Activated naive CD4-positive, alpha-beta T cell treated with anti-CD3 and anti-CD28 coated beads, Interleukin-2, amount 50 U/mL, for 72 hours (primary cell): ENCODE measurements around the gene LSM14B. TPM values are rescaled to one million over a fixed set of nuclear protein-coding genes. Genes with fewer than 3 reads are reported as not detected.
A peak's percentile ranks its signal among the peaks of the same experiment; 100 is the strongest.

Source experiments
- ATAC-seq, 2 donors: fragments of 150-1000 bp; cut with Tn5 transposase; 2 replicates each; pipeline ENCODE4 v1.10.0; 2021; ENCODE audit warnings: mild to moderate bottlenecking in 2 of 2, moderate library complexity in 2 of 2
- DNase-seq, 2 donors: peaks; one replicate each; pipeline ENCODE4 v3.0.0; 2021 to 2022; ENCODE audit warnings: low spot score in 2 of 2
- H3K27ac Mint-ChIP-seq, 2 donors: one replicate each; pipeline ENCODE4 v1.8.0; 2022; ENCODE audit warnings: mild to moderate bottlenecking in 2 of 2, mixed read lengths in 2 of 2
- H3K36me3 Mint-ChIP-seq, 2 donors: one replicate each; pipeline ENCODE4 v1.8.0; 2022; ENCODE audit warnings: mixed read lengths in 2 of 2
- H3K9me3 Mint-ChIP-seq, 2 donors: one replicate each; pipeline ENCODE4 v1.8.0; 2022; ENCODE audit warnings: mixed read lengths in 2 of 2
- total RNA-seq, 2 donors: library from RNA; stranded (reverse); gene quantifications; one replicate each; pipeline ENCODE4 v1.2.3, GENCODE V29; 2022

Gene LSM14B
- total RNA-seq, 2 donors from 2014 or later, result 34.3 to 35.6 TPM

DNA sequence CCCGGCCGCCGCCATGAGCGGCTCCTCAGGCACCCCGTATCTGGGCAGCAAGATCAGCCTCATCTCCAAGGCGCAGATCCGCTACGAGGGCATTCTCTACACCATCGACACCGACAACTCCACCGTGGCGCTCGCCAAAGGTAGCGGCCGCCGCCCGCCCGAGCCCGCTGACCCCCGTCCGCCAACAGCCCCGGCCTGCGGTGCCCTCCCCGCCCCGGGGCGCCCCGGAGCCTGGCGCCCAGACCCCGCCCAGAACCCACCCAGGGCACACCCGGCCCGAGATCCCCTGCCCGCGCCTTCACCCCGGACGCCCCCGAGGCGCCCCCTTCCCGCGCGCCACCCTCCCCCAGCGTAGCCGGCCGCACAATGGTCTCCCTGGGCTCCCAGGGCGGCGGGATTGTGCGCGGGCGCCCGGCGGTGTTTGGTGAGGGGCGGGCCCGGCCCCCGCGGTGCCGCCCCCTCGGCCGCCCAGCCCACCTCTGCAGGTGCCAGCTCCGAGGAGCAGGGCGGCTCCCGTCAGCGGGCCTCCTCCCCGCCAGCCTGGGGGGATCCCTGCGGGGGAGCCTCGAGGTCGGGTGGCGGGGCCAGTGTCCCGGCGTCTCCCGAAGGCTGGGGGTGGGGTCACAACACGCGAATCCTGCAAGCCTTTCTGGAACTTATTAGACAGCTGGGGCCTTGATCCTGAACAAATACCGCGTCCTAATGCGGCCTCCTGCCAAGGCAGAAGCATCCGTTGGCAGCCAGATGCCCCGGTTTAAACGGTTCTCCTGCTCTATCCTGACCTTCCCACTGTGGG lies 577 bp downstream of the LSM14B start:
- peak in 1 of 2 donors; percentile 14 for ATAC-seq
- no peaks in the 10 kb centered on the region for H3K9me3 Mint-ChIP-seq
- peak overlapping the region; percentile 65 to 88 for H3K27ac Mint-ChIP-seq
- DNase-seq, result peak; percentile 39 to 68
- peaks cover 11 to 18% of the 10 kb centered on the region in 2 donors for H3K36me3 Mint-ChIP-seq

DNA sequence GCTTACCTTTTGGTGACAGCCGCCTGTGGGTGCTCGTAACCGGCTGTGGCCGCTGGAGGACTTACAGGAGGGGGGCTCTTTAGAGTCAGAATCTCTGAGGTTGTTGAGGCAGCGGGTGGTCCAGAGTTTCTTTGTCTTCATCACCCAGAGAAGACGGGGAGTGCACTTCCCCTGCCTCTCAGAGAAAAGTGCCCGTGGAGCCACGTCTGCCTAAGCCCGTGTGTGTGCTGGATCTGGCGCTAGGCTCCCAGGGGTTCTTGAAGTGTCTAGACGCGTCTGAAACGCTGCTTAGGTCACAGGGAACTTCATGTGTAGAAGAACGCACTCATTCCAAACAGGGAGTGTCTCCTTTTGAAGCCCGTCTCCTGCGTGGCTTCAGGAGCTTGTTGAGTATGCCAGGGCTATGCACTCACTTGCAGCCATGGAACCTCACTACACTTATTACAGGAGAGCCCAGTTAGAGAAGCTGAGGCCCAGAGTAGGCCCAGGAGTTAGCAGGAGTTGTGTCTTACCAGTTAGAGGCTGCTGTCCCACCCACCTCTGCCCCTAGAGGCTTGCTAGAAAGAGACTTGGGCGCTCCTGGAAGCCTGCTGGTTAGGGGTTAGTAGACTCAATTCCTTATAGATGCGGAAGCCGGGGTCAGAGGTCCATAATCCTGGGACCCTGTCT lies 1.3 kb downstream of the LSM14B start:
- H3K27ac Mint-ChIP-seq, result peak overlapping the region; percentile 65 to 88
- peaks cover 16 to 18% of the 10 kb centered on the region in 2 donors for H3K36me3 Mint-ChIP-seq
- DNase-seq, result no peak

DNA sequence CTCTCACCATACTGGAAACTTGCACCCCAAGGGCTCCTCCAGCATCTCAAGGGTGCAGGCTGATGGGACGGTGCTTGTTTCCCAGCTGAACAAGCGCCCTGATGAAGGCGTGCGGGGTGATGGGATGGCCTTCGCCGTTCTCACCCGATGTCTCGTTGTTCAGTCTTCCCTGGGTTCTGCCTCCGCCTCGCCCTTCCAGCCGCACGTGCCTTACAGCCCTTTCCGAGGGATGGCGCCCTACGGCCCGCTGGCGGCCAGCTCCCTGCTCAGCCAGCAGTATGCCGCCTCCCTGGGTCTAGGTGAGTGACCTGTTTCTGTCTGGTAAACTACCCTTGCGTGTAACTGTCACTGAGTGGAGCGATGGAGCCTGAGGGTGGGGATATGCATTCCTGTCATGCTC lies 3.9 kb downstream of the LSM14B start:
- H3K27ac Mint-ChIP-seq, result no peak overlapping the region
- ATAC-seq (no peak), DNase-seq (no peak)
- H3K9me3 Mint-ChIP-seq, result no peaks in the 10 kb centered on the region
- peaks cover 26 to 27% of the 10 kb centered on the region in 2 donors for H3K36me3 Mint-ChIP-seq

More for the DNA sequence above, 1.3 kb downstream of the LSM14B start:
- ATAC-seq, result no peak
- H3K9me3 Mint-ChIP-seq, result no peaks in the 10 kb centered on the region

DNA sequence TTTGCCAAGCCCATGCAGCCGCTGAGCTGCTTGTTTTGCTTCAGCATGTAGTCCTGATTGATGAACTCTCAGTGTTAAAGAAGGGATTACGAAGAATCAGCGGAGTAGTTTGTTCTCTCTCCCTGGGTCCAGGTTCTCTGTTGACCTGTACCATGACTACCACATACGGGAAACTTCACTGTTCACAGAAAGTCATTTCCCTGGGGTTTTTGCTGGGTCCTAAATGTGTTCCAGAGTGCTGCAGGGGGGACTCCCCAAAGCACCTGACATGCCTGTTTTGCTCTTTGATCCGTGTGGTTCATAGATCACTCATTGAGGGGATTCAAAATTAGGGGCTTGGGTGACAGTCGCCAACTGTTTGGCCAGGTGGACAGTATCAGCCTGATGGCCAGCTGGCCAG lies 5.5 kb downstream of the LSM14B start:
- no peaks in the 10 kb centered on the region for H3K9me3 Mint-ChIP-seq
- H3K36me3 Mint-ChIP-seq, result peaks cover 29 to 35% of the 10 kb centered on the region in 2 donors
- no peak for ATAC-seq
- no peak for DNase-seq
- H3K27ac Mint-ChIP-seq, result peak overlapping the region in 1 of 2 donors; percentile 72

DNA sequence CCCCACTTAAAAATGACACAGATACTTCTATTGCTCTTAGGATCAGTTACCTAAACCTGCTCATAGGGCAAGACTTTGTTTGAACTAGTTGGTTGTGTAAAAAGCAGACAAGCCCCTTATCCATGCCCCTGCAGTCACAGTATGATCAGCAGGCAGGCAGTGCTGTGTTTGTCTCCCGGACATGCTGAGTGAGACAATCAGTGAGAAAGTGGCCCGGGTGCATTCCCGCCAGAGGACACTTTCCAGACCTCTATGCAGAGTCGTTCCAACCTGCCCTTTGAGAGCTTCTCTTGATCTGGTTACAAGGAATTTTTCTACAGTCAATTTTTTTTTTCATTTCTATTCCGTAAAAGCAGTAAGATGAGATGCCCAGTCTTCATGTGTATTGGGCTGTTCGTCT lies 6.2 kb downstream of the LSM14B start:
- Mint-ChIP-seq H3K27ac (peak overlapping the region in 1 of 2 donors; percentile 72), H3K9me3 (no peaks in the 10 kb centered on the region), H3K36me3 (peaks cover 25 to 35% of the 10 kb centered on the region in 2 donors)
- DNase-seq (no peak), ATAC-seq (no peak)

DNA sequence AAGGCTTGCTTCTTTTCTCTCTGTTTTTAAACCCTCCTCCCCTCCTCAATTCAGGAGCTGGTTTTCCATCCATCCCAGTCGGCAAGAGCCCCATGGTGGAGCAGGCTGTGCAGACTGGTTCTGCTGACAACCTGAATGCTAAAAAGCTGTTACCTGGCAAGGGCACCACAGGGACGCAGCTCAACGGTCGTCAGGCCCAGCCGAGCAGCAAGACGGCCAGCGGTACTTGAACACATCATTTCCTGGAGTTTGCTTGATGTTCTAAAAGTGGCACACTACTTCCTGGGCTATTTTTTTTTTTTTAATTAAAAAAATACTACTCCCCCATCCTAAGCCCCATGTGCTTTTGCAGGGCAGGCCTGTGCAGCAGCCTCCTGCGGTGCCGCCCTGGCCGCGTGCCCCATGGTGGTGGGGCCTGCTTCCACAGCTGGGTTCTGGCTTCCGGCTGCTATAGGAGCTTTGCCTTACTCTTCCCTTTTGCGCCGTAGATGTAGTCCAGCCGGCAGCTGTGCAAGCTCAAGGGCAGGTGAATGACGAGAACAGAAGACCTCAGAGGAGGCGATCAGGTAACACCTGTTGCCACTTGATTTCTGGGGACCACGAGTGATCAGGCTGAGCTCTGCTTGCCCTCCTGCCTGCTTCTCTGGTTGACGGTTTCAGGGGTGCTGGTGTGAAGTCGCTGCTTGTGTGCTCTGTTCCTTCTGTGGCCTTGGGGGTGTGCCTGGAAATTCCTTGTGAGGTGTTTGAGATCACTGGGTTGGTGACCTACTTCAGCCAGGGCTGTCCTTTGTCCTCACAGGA lies 7.7 kb downstream of the LSM14B start:
- Mint-ChIP-seq H3K36me3 (peaks cover 14 to 31% of the 10 kb centered on the region in 2 donors), H3K9me3 (no peaks in the 10 kb centered on the region), H3K27ac (peak overlapping the region in 1 of 2 donors; percentile 52)
- ATAC-seq (no peak), DNase-seq (no peak)

DNA sequence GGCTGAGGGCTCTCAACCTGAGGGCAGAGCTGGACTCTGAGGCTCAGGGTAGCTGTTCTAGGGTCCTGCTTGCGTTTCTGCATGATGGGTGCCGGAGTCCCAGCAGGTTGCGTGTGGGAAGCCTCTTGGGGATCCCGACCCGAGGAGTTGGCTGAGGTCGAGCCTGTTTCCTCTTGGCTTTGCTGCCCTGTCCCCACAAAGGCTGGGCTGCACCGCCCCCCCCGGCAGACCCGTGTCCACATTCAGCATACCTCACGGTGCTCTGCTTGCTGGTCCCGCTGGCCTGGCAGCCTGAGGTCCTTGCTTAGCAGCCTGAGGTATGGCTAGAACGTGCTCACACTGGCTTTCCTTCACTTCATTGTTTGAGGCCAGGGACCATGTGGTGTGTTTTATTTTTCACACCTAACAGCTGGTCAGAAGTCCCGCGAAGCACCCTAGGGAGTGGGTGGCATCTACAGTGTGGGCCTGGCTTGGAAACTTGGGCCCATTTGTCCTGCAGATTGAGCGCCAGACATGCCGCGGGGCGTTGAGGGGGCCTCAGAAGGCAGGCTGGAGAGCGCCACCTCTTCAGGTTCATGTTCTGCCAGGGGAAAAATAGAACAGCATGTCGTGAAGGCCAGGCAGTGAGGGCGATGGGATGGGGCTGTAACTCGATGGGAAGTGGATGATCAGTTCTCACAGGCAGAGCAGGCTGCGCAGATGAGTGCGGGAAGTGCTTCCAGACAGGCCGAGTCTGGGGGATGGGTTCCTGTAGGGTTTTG lies 9.5 kb downstream of the LSM14B start:
- H3K27ac Mint-ChIP-seq, result peak overlapping the region; percentile 52 to 95
- no peak for DNase-seq
- ATAC-seq, result no peak
- H3K9me3 Mint-ChIP-seq, result no peaks in the 10 kb centered on the region
- peaks cover 11 to 30% of the 10 kb centered on the region in 2 donors for H3K36me3 Mint-ChIP-seq

DNA sequence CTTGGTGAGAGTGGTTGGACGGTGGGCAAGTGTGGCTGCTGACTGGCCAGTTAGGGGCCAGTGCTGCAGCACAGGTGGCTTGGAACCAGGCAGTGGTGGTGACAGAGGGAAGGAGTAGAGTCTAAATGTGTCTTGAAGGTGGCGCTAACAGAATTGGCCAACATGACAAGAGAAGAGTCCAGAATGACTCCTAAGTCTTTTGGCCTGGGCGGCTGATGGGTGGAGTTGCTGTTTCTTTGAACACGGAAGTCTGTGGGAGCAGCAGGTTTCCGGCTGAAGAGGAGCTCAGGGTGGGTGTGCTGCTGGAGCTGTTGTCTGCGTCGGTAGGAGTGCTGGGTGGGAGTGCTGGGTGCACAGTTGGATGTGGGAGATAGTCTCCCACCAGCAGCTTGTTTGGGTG lies 10.1 kb downstream of the LSM14B start:
- peaks cover 11 to 30% of the 10 kb centered on the region in 2 donors for H3K36me3 Mint-ChIP-seq
- DNase-seq, result no peak
- ATAC-seq, result no peak
- no peaks in the 10 kb centered on the region for H3K9me3 Mint-ChIP-seq
- H3K27ac Mint-ChIP-seq, result peak overlapping the region in 1 of 2 donors; percentile 95

DNA sequence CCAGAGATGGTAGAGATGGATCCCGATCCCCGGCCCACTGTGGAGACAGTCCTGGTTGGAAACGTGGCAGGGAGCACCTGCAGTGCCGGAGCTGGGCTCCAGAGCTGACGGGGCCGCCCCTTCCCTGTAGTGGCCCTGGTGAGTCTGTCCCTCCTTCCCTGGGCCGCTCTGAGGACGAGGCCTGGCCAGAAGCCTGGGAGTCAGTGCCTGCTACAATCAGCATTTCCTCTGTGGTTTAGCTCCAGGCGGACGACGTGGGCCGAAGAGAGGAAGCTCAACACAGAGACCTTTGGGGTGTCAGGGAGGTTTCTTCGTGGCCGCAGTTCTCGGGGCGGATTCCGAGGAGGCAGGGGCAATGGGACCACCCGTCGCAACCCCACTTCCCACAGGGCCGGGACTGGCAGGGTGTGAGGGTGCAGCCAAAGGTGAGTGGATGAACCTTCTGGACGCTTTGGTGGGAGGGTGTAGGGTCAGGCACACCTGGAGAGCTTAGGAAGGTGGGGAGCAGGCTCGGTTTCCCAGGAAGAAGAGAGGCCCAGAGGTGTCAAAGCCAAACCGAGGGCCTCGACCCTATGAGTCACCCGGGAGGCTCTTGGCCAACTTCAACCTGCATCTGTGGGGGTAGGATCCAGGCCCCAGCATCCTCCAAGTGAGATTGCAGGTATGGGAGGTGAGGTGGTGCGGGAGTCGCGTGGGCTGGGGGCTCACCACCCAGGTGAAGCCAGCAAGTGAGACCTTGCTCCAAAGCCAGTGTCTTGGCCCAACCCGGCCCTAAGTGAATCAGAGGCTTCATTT lies 11.0 kb downstream of the LSM14B start:
- Mint-ChIP-seq H3K27ac (peak overlapping the region in 1 of 2 donors; percentile 85), H3K9me3 (no peaks in the 10 kb centered on the region), H3K36me3 (peaks cover 19 to 26% of the 10 kb centered on the region in 2 donors)
- DNase-seq (no peak), ATAC-seq (peak in 1 of 2 donors; percentile 4)

DNA sequence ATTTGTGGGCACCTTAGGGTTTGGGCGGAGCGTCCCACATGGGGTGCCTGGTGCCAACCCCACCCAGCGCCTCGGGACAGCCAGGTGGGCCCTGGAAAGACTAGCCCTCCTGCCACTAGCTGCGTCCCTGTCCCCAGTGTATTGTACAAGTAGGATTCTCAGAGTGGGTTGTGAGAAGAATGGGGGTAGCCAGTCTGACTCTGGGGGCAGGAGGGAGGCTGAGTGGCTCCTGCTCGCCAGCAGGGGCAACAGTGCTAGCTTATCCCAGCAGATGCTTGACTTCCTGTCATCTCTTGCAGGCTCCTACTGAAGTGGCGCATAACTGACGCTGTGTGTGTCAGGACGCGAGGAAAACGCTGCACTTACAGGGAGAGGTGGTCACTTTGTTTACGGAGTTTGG lies 11.6 kb downstream of the LSM14B start:
- Mint-ChIP-seq H3K27ac (no peak overlapping the region), H3K36me3 (peaks cover 20 to 25% of the 10 kb centered on the region in 2 donors), H3K9me3 (no peaks in the 10 kb centered on the region)
- ATAC-seq (peak in 1 of 2 donors; percentile 15), DNase-seq (no peak)

DNA sequence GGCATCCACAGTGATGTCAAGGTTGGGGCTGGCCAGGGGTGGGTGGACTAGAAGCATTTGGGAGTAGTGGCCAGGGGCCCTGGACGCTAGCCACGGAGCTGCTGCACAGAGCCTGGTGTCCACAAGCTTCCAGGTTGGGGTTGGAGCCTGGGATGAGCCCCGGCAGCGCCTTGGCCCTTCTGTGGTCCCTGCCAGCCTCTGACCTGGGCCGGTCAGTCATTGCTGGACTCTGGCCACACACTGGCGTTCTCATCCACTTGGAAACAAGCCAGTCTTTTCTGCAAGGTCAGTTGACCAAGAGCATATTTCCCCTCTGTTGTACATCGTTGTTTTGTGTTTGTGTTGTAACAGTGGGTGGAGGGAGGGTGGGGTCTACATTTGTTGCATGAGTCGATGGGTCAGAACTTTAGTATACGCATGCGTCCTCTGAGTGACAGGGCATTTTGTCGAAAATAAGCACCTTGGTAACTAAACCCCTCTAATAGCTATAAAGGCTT lies 12.5 kb downstream of the LSM14B start:
- Mint-ChIP-seq H3K9me3 (no peaks in the 10 kb centered on the region), H3K36me3 (peaks cover 20 to 25% of the 10 kb centered on the region in 2 donors)

DNA sequence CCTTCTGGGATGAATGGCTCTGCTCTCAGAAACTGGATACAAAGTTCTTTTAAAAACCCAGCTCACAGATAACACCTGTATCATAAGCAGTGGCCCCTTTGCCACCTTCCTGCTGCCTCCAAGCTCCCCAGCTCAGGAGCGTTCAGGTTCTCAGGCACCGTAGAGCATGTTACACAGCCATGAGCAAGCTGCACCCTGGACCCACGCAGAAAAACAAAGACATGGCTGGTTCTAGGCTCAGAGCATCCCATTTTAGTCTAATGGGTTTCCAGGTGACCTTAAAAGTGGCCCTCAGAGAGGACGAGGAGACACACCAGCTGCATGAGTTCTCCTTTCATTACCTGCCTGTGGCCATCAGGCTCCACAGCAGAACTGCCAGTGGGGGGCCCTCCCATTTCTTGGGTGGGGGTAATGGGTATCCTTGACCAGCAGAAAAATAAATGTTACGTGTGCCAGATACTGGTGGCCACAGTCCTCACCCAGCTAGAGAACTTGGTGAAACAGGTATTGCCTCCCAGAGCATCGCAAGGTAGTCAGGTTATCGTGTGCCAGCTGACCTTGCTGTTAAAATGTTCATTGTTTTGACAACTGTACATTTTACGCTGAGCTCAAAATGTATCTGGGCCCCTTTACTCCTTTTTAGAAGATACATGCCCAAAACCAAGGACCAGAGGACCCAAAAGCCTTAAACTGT lies 13.4 kb downstream of the LSM14B start:
- no peaks in the 10 kb centered on the region for H3K9me3 Mint-ChIP-seq
- H3K36me3 Mint-ChIP-seq, result peaks cover 22 to 26% of the 10 kb centered on the region in 2 donors
- H3K27ac Mint-ChIP-seq, result no peak overlapping the region
- DNase-seq, result no peak
- ATAC-seq, result no peak

More for the DNA sequence above, 12.5 kb downstream of the LSM14B start:
- DNase-seq (no peak), ATAC-seq (no peak)
- no peak overlapping the region for H3K27ac Mint-ChIP-seq

DNA sequence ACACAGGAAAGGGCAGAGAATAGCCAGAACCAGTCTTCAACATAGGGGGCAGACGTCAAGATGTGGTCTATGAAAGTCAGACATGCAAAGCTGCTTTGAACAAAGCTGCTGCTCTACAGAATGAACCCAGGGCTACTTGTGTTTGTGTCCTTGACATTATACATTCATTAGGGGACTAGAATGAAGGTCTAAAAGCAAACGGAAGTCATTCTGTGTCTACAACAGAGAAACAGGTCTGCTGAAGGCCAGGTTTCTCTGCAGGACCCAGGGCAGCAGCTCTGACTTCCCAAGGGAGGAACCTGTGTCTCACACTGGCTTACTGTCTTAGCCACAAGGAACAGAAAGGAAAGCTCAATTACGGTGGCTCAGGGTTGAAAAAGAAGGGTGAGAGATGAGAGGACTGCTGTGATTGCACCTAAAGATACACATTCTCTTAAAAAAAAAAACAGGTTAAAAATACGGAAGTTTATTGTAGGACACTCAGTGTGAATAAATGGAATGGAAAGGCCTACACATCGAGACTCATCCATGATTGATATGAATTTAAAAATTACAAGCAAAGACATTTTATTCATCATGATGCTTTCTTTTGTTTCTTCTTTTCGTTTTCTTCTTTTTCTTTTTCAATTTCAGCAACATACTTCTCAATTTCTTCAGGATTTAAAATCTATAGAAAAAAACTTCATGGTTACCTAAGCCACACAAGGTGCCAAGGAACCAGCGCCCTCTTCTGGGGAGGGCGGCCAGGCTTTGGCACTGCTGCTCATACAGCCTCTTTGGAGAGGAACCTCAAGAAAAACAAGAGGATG lies 14.2 kb downstream of the LSM14B start:
- Mint-ChIP-seq H3K36me3 (peaks cover 22 to 23% of the 10 kb centered on the region in 2 donors), H3K9me3 (no peaks in the 10 kb centered on the region)

DNA sequence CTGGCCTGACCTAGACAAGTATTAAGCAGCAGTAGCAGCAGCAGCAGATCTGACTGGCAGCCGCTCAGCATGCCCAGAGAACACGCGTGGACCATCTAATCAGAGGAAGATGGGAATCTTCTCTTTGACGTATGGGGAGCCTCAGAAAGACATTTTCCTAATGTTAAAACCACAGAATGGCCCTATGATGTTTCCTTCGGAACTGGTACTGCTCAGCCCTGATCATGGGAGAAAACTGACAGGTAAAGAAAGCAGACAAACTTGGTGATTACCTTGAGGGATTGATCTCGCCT lies 14.8 kb downstream of the LSM14B start:
- peaks cover 22 to 28% of the 10 kb centered on the region in 2 donors for H3K36me3 Mint-ChIP-seq
- peak overlapping the region; percentile 8 to 52 for H3K27ac Mint-ChIP-seq

More for the DNA sequence above, 14.2 kb downstream of the LSM14B start:
- DNase-seq (peak in 1 of 2 donors; percentile 68), ATAC-seq (peak; percentile 45 to 63)
- peak overlapping the region; percentile 8 to 52 for H3K27ac Mint-ChIP-seq

More for the DNA sequence above, 14.8 kb downstream of the LSM14B start:
- DNase-seq (no peak), ATAC-seq (no peak)
- H3K9me3 Mint-ChIP-seq, result no peaks in the 10 kb centered on the region
